NCI-H526 (cell line): ENCODE results near the gene POLR1E.
"Not testable (repeated sequence)": the region's sequence is repeated elsewhere in the genome, so short reads cannot be mapped to it uniquely, and the experiment has no call there.

Experiments used
- DNase-seq, 2 experiments: peaks; one replicate each; lab custom pipeline; 2025; lab: John Stamatoyannopoulos, UW

POLR1E gene

GRCh38 chr9:37503736-37504135 lies 18.0 kb downstream of the POLR1E start:
- DNase-seq: no peak

GRCh38 chr9:37504605-37505004 lies 18.9 kb downstream of the POLR1E start:
- DNase-seq: no peak

GRCh38 chr9:37507566-37508134 lies 21.9 kb downstream of the POLR1E start:
- DNase-seq: no peak

GRCh38 chr9:37508135-37508833 lies 22.5 kb downstream of the POLR1E start:
- DNase-seq: no peak

- DNase-seq: no peak
Measured at GRCh38 chr9:37508834-37509206, 23.1 kb downstream of the POLR1E start.

- no peak for DNase-seq
Measured at GRCh38 chr9:37509536-37509935, 23.8 kb downstream of the POLR1E start.

- not testable (repeated sequence) for DNase-seq
Measured at GRCh38 chr9:37510053-37510452, 24.3 kb downstream of the POLR1E start.

- DNase-seq: peak in 1 of 2 experiments; percentile 48
Measured at GRCh38 chr9:37511016-37512010, 25.6 kb downstream of the POLR1E start.

- DNase-seq: no peak
Measured at GRCh38 chr9:37512437-37512836, 26.7 kb downstream of the POLR1E start.

- DNase-seq: not testable (repeated sequence)
Measured at GRCh38 chr9:37514415-37514814, 28.7 kb downstream of the POLR1E start.

GRCh38 chr9:37514999-37515398 lies 29.3 kb downstream of the POLR1E start:
- no peak for DNase-seq

- no peak for DNase-seq
Measured at GRCh38 chr9:37515620-37516258, 30.0 kb downstream of the POLR1E start.

GRCh38 chr9:37517923-37518322 lies 32.2 kb downstream of the POLR1E start:
- DNase-seq: no peak

GRCh38 chr9:37520641-37521040 lies 34.9 kb downstream of the POLR1E start:
- DNase-seq: no peak

GRCh38 chr9:37521111-37521510 lies 35.4 kb downstream of the POLR1E start:
- DNase-seq: no peak

- DNase-seq: no peak
Measured at GRCh38 chr9:37522971-37523370, 37.2 kb downstream of the POLR1E start.

GRCh38 chr9:37523916-37524315 lies 38.2 kb downstream of the POLR1E start:
- DNase-seq: no peak

GRCh38 chr9:37528652-37529471 lies 43.1 kb downstream of the POLR1E start:
- DNase-seq: no peak

- DNase-seq: no peak
Measured at GRCh38 chr9:37531699-37532098, 46.0 kb downstream of the POLR1E start.

GRCh38 chr9:37534412-37534811 lies 48.7 kb downstream of the POLR1E start:
- no peak for DNase-seq

- DNase-seq: no peak
Measured at GRCh38 chr9:37534901-37535300, 49.2 kb downstream of the POLR1E start.
